Ishikawa (cell line): ENCODE data around the gene TAS2R8.

ENCODE experiments used
- EP300 ChIP-seq: IDR thresholded peaks from 2 replicates; pipeline ENCODE4 v1.6.1; 2012; ENCODE audit warnings: borderline replicate concordance
- MAX ChIP-seq: IDR thresholded peaks from 2 replicates; pipeline ENCODE4 v1.6.1; 2012
- REST ChIP-seq: IDR thresholded peaks from 2 replicates; pipeline ENCODE4 v1.6.1; 2012; ENCODE audit warnings: low read depth, mild to moderate bottlenecking
- USF1 ChIP-seq: IDR thresholded peaks from 2 replicates; pipeline ENCODE4 v1.6.1; 2012

GRCh38 chr12:10807186-10807585 lies at the start of gene TAS2R8:
- no peak for TF ChIP-seq USF1
- TF ChIP-seq EP300 = no peak
- no peak for TF ChIP-seq MAX
- TF ChIP-seq REST = no peak
